Duodenal mucosa (tissue), 2 donors: Measurements from ENCODE around the gene FLNB.

Experiments used
- H3K27ac ChIP-seq: one replicate; pipeline ENCODE4 v1.7.0; 2013; ENCODE audit warnings: low read depth, low read length
- H3K27me3 ChIP-seq, 2 donors: one replicate each; pipeline ENCODE4 v1.7.0; 2013; ENCODE audit warnings: low read length in 2 of 2, control low read depth in 1 of 2; ENCODE audit not compliant: insufficient read depth in 2 of 2, control insufficient read depth in 1 of 2
- H3K36me3 ChIP-seq, 2 donors: one replicate each; pipeline ENCODE4 v1.7.0; 2013; ENCODE audit warnings: low read length in 2 of 2, control low read depth in 1 of 2; ENCODE audit not compliant: insufficient read depth in 2 of 2, control insufficient read depth in 1 of 2
- H3K4me1 ChIP-seq, 2 donors: one replicate each; pipeline ENCODE4 v1.7.0; 2013; ENCODE audit warnings: low read length in 2 of 2, control low read depth in 1 of 2; ENCODE audit not compliant: insufficient read depth in 2 of 2, control insufficient read depth in 1 of 2
- H3K4me3 ChIP-seq, 2 donors: one replicate each; pipeline ENCODE4 v1.7.0; 2013; ENCODE audit warnings: low read length in 2 of 2, low read depth in 1 of 2
- H3K9ac ChIP-seq, 2 donors: one replicate each; pipeline ENCODE4 v1.7.0; 2013; ENCODE audit warnings: low read length in 2 of 2, low read depth in 1 of 2
- H3K9me3 ChIP-seq, 2 donors: one replicate each; pipeline ENCODE4 v1.7.0; 2013; ENCODE audit warnings: low read length in 2 of 2, control low read depth in 1 of 2; ENCODE audit not compliant: control insufficient read depth in 1 of 2

FLNB gene

GRCh38 chr3:58153371-58153770 lies 145.1 kb downstream of the FLNB start:
- Histone ChIP-seq H3K4me3 (no peak overlapping the region), H3K27me3 (no peaks in the 10 kb centered on the region), H3K4me1 (no peaks in the 10 kb centered on the region), H3K9ac (no peak overlapping the region), H3K36me3 (peaks cover 69 to 97% of the 10 kb centered on the region in 2 donors), H3K9me3 (no peaks in the 10 kb centered on the region), H3K27ac (no peak overlapping the region)

DNA sequence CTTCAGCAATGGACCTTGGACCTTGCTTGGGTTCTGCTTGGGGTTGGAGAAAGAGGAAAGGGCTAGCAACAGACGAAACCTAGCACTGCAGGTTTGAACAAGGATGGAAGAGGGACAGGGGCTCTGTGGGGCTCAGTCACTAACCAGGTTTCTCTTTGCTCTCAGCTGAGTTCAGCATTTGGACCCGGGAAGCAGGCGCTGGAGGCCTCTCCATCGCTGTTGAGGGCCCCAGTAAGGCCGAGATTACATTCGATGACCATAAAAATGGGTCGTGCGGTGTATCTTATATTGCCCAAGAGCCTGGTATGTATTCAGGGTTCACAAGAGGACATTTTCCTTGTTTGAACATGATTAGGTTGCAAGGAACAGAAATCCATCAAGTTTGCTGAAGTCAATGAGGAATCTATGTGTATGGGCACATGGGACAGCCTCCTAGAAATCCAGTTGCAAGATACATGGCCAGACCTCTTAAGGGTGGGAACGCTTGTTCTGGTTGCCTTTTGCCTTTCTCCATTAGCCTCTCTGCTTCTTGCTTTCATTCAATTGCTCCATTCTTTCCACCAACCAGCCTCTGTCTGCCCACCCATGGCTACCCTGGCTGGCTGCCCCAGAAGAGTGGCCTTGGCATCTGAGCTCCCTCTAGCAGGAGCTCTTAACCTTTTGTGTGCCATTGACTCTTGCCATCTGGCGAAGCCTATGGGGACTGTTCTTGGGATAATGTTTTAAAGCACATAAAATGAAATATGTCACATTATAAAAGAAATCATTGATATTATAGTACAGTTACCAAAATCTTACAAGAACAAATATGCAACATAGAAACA lies 146.6 kb downstream of the FLNB start:
- peaks cover 68 to 97% of the 10 kb centered on the region in 2 donors for H3K36me3 ChIP-seq
- no peaks in the 10 kb centered on the region for H3K4me1 ChIP-seq
- H3K4me3 ChIP-seq: no peak overlapping the region
- no peak overlapping the region for H3K27ac ChIP-seq
- H3K9ac ChIP-seq: no peak overlapping the region
- H3K27me3 ChIP-seq: no peaks in the 10 kb centered on the region
- no peaks in the 10 kb centered on the region for H3K9me3 ChIP-seq

- Histone ChIP-seq H3K4me1 (no peaks in the 10 kb centered on the region), H3K4me3 (no peak overlapping the region), H3K27ac (no peak overlapping the region), H3K27me3 (no peaks in the 10 kb centered on the region), H3K9me3 (no peaks in the 10 kb centered on the region), H3K36me3 (peaks cover 69 to 97% of the 10 kb centered on the region in 2 donors), H3K9ac (no peak overlapping the region)
Measured at GRCh38 chr3:58155838-58156237, 147.6 kb downstream of the FLNB start.

- Histone ChIP-seq H3K27ac (no peak overlapping the region), H3K4me1 (peaks cover 5% of the 10 kb centered on the region in 2 donors), H3K9me3 (no peaks in the 10 kb centered on the region), H3K9ac (no peak overlapping the region), H3K27me3 (no peaks in the 10 kb centered on the region), H3K36me3 (peaks cover 64 to 97% of the 10 kb centered on the region in 2 donors), H3K4me3 (no peak overlapping the region)
Measured at GRCh38 chr3:58157700-58158099, 149.5 kb downstream of the FLNB start.

DNA sequence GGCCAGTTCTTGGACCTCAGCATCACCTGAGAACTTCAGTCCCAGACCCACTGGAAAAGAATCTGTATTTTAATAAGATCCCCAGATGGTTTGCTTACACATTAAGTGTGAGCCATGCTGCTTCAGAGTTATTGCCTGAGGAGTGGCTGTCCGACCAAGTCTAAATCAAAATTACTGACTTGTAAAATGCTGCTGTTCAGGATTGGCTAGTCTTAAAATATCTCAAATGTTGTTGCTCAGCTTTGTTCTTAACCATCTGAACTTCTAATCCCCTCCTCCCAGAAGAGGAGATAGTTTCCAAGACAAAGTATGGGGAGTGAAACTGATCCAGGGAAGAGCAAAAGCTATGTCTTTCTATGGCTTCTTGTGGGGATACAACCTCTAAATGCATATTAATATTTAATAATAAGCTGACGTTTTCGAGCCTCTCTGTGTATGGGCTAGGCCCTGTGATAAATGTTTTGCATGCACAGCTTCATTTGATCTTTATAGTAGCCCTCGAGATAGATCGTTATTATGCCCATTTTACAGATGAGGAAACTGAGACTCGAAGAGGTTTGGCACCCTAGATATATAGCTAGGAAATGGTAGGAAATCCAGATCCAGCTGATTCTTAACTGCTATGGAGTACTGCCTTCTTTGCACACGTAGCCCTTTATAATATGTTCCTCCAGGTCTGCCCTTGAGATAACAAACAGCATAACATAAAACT lies 150.4 kb downstream of the FLNB start:
- no peaks in the 10 kb centered on the region for H3K9me3 ChIP-seq
- H3K4me1 ChIP-seq: peaks cover 11 to 12% of the 10 kb centered on the region in 2 donors
- H3K9ac ChIP-seq: no peak overlapping the region
- no peak overlapping the region for H3K27ac ChIP-seq
- no peak overlapping the region for H3K4me3 ChIP-seq
- peaks cover 64 to 97% of the 10 kb centered on the region in 2 donors for H3K36me3 ChIP-seq
- H3K27me3 ChIP-seq: no peaks in the 10 kb centered on the region

- peaks cover 63 to 100% of the 10 kb centered on the region in 2 donors for H3K36me3 ChIP-seq
Measured at GRCh38 chr3:58160399-58160798, 152.2 kb downstream of the FLNB start.

DNA sequence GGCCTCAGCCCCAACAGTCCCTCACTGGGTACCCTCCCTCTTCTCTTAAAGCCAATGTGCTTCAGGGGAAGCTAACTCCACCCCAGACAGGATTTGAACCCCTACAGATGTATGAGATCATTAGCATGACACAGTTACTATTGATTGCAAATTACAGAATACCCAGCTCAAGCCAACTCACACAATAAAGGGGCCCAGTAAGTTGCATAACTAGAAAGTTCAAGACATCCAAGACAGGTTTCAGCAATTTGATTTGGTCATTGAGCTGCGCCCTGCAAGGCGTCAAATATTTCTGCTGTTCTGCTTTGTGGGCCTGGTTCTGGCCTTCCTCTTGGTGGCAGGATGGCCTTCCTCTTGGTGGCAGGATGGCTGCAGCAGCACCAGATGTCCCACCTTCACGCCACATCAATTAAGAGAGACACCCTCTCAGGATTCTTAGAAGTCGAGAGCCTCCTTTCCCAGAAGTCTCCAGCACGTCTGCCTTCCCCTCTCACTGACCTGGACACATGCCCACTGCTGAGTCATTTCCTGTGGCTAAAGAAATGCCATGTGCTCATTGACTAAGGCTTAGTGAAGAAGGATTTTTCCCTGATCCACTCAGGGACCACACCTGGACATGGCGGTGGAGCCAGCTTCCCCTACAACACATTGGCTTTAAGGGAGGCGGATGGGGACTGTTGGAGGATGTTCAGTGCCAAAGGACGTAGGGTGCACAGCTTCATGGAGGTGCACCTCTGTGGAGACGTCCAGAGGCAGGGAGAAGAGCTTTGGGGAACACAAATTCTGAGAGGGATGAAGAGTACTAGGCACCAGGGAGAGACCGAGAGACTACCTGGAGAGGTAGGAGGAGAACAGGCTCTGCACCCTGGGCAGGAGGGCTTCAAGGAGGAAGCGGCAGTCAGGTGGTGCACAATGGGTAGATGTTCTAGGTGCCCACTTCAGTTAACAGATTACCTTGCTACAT lies 153.5 kb downstream of the FLNB start:
- H3K4me1 ChIP-seq: peaks cover 15 to 21% of the 10 kb centered on the region in 2 donors
- H3K27me3 ChIP-seq: no peaks in the 10 kb centered on the region
- no peaks in the 10 kb centered on the region for H3K9me3 ChIP-seq
- no peak overlapping the region for H3K4me3 ChIP-seq
- no peak overlapping the region for H3K27ac ChIP-seq
- no peak overlapping the region for H3K9ac ChIP-seq
- peaks cover 54 to 94% of the 10 kb centered on the region in 2 donors for H3K36me3 ChIP-seq

More at GRCh38 chr3:58160399-58160798, 152.2 kb downstream of the FLNB start:
- Histone ChIP-seq H3K9me3 (no peaks in the 10 kb centered on the region), H3K4me1 (peaks cover 15 to 16% of the 10 kb centered on the region in 2 donors), H3K27ac (no peak overlapping the region), H3K27me3 (no peaks in the 10 kb centered on the region), H3K4me3 (no peak overlapping the region), H3K9ac (no peak overlapping the region)

GRCh38 chr3:58163234-58163633 lies 155.0 kb downstream of the FLNB start:
- Histone ChIP-seq H3K36me3 (peaks cover 44 to 93% of the 10 kb centered on the region in 2 donors), H3K4me1 (peaks cover 15 to 21% of the 10 kb centered on the region in 2 donors), H3K27me3 (no peaks in the 10 kb centered on the region), H3K27ac (no peak overlapping the region), H3K4me3 (no peak overlapping the region), H3K9me3 (no peaks in the 10 kb centered on the region), H3K9ac (no peak overlapping the region)

DNA sequence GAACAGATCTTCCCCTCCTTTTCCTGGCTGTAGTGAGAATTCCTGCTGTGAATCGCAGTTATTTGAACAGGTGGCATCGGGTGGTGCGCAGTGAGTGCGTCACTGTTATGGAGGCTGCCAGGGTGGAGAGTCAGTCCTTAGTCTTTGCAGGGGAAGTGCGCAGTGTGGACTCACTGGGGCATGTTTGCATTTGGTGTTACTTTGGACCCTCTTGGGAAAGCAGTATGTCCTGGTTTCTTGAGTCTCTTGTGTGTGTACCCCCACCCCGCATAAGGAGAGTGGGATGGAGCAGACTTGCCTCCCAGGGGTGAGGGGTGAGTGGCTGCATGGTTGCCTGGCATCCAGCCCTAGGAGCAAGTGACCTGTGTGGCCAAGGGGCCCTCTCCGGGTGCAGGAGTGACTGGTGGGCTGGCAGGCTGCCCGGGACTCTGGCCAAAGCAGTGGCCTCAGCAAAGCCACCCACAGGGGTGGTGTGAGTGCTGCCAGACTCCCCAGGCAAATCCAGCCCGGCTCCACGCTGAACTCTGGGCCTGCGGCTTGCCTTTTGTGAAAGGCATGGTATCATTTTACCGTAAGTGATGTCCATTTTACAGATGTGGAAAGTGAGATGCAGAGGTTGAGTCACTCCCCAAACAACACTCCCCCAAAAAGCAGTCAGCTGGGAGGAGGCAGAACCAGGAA lies 156.1 kb downstream of the FLNB start:
- Histone ChIP-seq H3K9me3 (no peaks in the 10 kb centered on the region), H3K27me3 (no peaks in the 10 kb centered on the region), H3K4me3 (no peak overlapping the region), H3K36me3 (peaks cover 47 to 93% of the 10 kb centered on the region in 2 donors), H3K9ac (no peak overlapping the region), H3K4me1 (peaks cover 15 to 21% of the 10 kb centered on the region in 2 donors), H3K27ac (no peak overlapping the region)
